Measurements from ENCODE around the gene RAVER1. TPM values are rescaled to one million over a fixed set of nuclear protein-coding genes. Genes with fewer than 3 reads are reported as not detected.

Gene RAVER1
- total RNA-seq, 1 donor from 2014 or later, result 78.2 TPM

GRCh38 chr19:10309423-10309822, 23.9 kb downstream of the RAVER1 start, which contains the start of gene ZGLP1:
TSS of gene ZGLP1 (minus strand) at chr19:10309815.
- H3K27me3 Mint-ChIP-seq (ENCODE audit: low read depth), result no peaks in the 10 kb centered on the region

GRCh38 chr19:10306327-10306726, 27.0 kb downstream of the RAVER1 start:
- H3K4me1 Mint-ChIP-seq, result no peaks in the 10 kb centered on the region
- H3K4me3 Mint-ChIP-seq, result no peak overlapping the region
- no peaks in the 10 kb centered on the region for H3K9me3 Mint-ChIP-seq
- TF ChIP-seq, protein P1, sequence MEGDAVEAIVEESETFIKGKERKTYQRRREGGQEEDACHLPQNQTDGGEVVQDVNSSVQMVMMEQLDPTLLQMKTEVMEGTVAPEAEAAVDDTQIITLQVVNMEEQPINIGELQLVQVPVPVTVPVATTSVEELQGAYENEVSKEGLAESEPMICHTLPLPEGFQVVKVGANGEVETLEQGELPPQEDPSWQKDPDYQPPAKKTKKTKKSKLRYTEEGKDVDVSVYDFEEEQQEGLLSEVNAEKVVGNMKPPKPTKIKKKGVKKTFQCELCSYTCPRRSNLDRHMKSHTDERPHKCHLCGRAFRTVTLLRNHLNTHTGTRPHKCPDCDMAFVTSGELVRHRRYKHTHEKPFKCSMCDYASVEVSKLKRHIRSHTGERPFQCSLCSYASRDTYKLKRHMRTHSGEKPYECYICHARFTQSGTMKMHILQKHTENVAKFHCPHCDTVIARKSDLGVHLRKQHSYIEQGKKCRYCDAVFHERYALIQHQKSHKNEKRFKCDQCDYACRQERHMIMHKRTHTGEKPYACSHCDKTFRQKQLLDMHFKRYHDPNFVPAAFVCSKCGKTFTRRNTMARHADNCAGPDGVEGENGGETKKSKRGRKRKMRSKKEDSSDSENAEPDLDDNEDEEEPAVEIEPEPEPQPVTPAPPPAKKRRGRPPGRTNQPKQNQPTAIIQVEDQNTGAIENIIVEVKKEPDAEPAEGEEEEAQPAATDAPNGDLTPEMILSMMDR (conservative IDR thresholded peaks at IDR 0.05), result no peak
- DNase-seq (ENCODE audit: low read depth, low spot score), result no peak
- no peaks in the 10 kb centered on the region for H3K36me3 Mint-ChIP-seq (ENCODE audit: low read depth)
- peaks cover 12% of the 10 kb centered on the region for H3K27me3 Mint-ChIP-seq (ENCODE audit: low read depth)
- no peak overlapping the region for H3K27ac Mint-ChIP-seq (ENCODE audit: unreplicated experiment)

More at GRCh38 chr19:10309423-10309822, 23.9 kb downstream of the RAVER1 start, which contains the start of gene ZGLP1:
- no peak within 1 kb of the TSS for H3K4me3 Mint-ChIP-seq
- H3K9me3 Mint-ChIP-seq, result no peaks in the 10 kb centered on the region
- peaks cover 3% of the 10 kb centered on the region for H3K4me1 Mint-ChIP-seq
- no peaks in the 10 kb centered on the region for H3K36me3 Mint-ChIP-seq (ENCODE audit: low read depth)
- TF ChIP-seq, protein P1 (conservative IDR thresholded peaks at IDR 0.05), result no peak
- H3K27ac Mint-ChIP-seq (ENCODE audit: unreplicated experiment), result no peak within 1 kb of the TSS
- no peak for DNase-seq (ENCODE audit: low read depth, low spot score)

DNA sequence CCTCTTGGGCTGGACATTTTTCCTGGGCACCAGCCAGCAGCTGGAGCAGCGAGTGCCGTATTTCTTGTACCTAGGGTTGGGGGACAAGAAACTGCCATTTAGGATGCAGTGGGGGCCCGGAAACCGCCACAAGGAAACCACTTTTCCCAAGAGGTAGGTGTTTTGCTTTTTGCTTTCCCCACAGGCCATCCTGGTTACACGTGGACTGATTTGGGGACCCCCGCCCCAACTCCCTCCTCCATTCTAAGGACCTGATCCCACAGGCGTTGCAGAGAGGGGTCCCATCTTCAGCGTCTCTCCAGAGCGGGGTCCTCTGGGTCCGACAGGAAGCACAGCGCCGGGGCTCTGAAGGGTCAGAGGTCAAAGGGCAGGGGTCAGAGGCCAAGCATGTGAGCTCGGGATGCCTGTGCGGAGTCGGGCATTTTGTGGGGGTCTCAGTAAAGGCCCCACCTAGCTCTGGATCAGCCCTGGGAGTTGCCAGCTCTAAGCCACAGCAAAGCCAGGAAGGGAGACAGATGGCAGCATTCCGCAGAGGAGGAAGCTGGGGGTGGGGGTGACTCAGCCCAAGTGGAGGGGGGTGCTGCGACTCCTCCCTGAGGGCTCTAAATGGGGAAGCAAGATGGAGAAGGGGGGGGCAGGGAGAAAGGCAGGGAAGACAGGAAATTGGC, 28.1 kb downstream of the RAVER1 start:
- no peak overlapping the region for H3K4me3 Mint-ChIP-seq
- TF ChIP-seq, protein P1 (conservative IDR thresholded peaks at IDR 0.05), result no peak
- DNase-seq (ENCODE audit: low read depth, low spot score), result no peak
- no peaks in the 10 kb centered on the region for H3K9me3 Mint-ChIP-seq
- H3K27ac Mint-ChIP-seq (ENCODE audit: unreplicated experiment), result no peak overlapping the region
- no peaks in the 10 kb centered on the region for H3K4me1 Mint-ChIP-seq
- no peaks in the 10 kb centered on the region for H3K36me3 Mint-ChIP-seq (ENCODE audit: low read depth)
- peaks cover 15% of the 10 kb centered on the region for H3K27me3 Mint-ChIP-seq (ENCODE audit: low read depth)

DNA sequence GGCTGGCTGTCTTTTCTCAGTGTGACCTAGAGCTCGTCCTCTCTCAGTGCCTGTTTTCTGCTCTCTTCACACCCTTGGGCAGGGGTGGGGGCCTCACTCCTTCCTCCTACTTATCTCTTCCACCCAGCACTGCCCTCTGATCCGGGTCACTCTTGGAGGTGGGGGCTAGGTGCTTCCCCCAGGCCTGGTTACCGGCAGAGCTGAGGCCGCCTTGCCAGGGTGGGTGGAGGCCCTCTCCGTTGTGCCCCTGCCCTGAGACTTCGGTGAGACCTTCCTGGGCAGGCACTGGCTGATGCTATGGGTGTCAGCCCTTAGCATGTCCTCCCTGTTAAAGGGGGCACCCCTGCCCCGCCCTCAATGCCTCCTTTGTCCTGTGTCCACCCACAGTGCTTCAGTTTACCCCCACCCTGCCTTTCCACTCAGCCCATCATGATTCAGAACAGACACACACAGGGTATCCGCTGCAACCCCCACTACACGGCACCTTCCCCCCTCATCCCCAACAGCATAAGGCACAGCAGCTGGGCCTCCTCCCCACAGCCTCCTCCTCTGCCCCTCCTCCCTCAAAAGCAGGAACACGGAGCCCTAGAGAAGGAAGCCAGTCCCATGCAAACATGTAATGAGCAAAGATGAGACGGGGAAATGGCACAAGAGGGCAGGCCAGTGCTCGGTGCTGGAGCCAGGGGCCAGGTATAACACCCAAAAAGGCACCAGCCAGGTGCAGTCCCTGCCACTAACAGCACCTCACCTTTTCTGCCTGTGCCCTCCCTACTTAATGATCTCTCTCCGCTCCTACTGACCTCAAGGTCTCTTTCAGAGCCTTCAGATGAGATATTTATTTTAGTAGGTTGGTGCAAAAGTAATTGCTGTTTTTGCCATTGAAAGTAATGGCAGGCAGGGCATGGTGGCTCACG, 33.5 kb downstream of the RAVER1 start:
- Mint-ChIP-seq H3K27ac (ENCODE audit: unreplicated experiment) (no peak overlapping the region), H3K9me3 (no peaks in the 10 kb centered on the region), H3K4me1 (peaks cover 5% of the 10 kb centered on the region), H3K27me3 (ENCODE audit: low read depth) (peaks cover 56% of the 10 kb centered on the region), H3K36me3 (ENCODE audit: low read depth) (no peaks in the 10 kb centered on the region), H3K4me3 (peak overlapping the region; percentile 31)
- DNase-seq (ENCODE audit: low read depth, low spot score), result no peak
- TF ChIP-seq, protein P1 (conservative IDR thresholded peaks at IDR 0.05), result no peak

- peaks cover 15% of the 10 kb centered on the region for H3K4me1 Mint-ChIP-seq
- H3K27me3 Mint-ChIP-seq (ENCODE audit: low read depth), result peaks cover 79% of the 10 kb centered on the region
- DNase-seq (ENCODE audit: low read depth, low spot score), result no peak
- no peak overlapping the region for H3K4me3 Mint-ChIP-seq
- no peaks in the 10 kb centered on the region for H3K36me3 Mint-ChIP-seq (ENCODE audit: low read depth)
- TF ChIP-seq, protein P1 (conservative IDR thresholded peaks at IDR 0.05), result no peak
- H3K9me3 Mint-ChIP-seq, result no peaks in the 10 kb centered on the region
- H3K27ac Mint-ChIP-seq (ENCODE audit: unreplicated experiment), result no peak overlapping the region
Measured at GRCh38 chr19:10295847-10296591, 37.3 kb downstream of the RAVER1 start.
